Measurements from ENCODE around the gene RABL6.
"Not testable (repeated sequence)": the region's sequence is repeated elsewhere in the genome, so short reads cannot be mapped to it uniquely, and the experiment has no call there.

Gene RABL6

GRCh38 chr9:136821826-136822544 is 14.2 kb downstream of the RABL6 start:
- no peak for DNase-seq

GRCh38 chr9:136823136-136824046 is 15.6 kb downstream of the RABL6 start:
- DNase-seq = no peak

GRCh38 chr9:136824496-136825225 is 16.9 kb downstream of the RABL6 start:
- no peak for DNase-seq

- DNase-seq = no peak
These were observed 17.8 kb downstream of the RABL6 start for GRCh38 chr9:136825295-136826187.

GRCh38 chr9:136826188-136826541 is 18.4 kb downstream of the RABL6 start:
- DNase-seq = no peak

GRCh38 chr9:136826703-136827582 is 19.2 kb downstream of the RABL6 start:
- DNase-seq = no peak

- no peak for DNase-seq
These were observed 20.2 kb downstream of the RABL6 start for GRCh38 chr9:136827794-136828473.

- DNase-seq = no peak
These were observed 20.9 kb downstream of the RABL6 start for GRCh38 chr9:136828474-136829140.

GRCh38 chr9:136829412-136829811 is 21.7 kb downstream of the RABL6 start:
- no peak for DNase-seq

GRCh38 chr9:136829981-136830885 is 22.5 kb downstream of the RABL6 start:
- DNase-seq = no peak

GRCh38 chr9:136831002-136831719 is 23.4 kb downstream of the RABL6 start:
- no peak for DNase-seq

GRCh38 chr9:136831720-136832104 is 24.0 kb downstream of the RABL6 start:
- no peak for DNase-seq

GRCh38 chr9:136832581-136832980 is 24.8 kb downstream of the RABL6 start:
- no peak for DNase-seq

- not testable (repeated sequence) for DNase-seq
These were observed 25.8 kb downstream of the RABL6 start for GRCh38 chr9:136833381-136834048.

- DNase-seq = no peak
These were observed 27.6 kb downstream of the RABL6 start for GRCh38 chr9:136835162-136835931.
